ENCODE measurements around the gene ASS1.

Gene ASS1

GRCh38 chr9:130458027-130458803 lies 13.5 kb downstream of the ASS1 start:
- DNase-seq: no peak

- no peak for DNase-seq
These were observed 14.0 kb downstream of the ASS1 start for GRCh38 chr9:130458804-130459067.

- no peak for DNase-seq
These were observed 14.4 kb downstream of the ASS1 start for GRCh38 chr9:130459151-130459550.

GRCh38 chr9:130459941-130460669 lies 15.3 kb downstream of the ASS1 start:
- no peak for DNase-seq

DNA sequence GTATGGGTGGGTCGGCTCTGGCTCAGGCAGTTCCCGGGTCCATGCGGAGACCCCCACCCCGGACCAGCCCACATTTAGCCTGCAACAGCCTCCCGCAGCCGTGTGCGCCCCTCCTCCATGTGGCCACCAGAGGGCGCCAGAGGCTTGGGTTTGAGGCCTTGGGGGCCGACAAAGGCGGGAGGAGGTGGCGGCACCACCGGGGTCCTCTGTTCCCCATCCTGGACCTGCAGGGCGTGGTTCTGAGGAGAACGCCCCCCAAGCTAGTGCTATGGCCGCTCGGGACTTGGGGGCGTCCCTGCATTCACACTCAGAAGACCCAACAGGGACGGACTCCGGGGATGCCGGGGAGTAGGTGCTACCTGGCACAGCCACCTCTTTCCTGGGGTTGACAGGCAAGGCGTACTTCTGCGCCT lies 16.5 kb downstream of the ASS1 start:
- DNase-seq: peak; percentile 81

DNA sequence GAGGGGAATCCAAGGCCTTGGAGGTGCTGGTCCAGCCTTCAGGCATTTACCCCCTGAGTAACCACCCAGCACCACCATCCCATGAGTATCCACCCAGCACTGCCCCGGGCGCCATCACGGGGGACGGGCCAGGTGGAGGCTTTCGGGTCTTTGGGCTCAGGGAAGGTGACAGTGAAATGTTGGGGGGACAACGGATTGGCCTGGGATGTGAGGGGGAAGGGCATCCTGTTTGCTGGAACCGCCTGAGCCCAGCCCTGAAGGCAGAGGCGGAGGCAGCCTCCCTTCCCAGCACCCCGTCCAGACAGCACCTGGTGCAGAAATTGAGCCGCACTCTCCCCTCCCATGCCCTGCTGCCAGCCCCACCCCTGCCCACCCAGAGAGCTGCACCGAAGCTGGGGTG lies 17.0 kb downstream of the ASS1 start:
- DNase-seq: no peak

DNA sequence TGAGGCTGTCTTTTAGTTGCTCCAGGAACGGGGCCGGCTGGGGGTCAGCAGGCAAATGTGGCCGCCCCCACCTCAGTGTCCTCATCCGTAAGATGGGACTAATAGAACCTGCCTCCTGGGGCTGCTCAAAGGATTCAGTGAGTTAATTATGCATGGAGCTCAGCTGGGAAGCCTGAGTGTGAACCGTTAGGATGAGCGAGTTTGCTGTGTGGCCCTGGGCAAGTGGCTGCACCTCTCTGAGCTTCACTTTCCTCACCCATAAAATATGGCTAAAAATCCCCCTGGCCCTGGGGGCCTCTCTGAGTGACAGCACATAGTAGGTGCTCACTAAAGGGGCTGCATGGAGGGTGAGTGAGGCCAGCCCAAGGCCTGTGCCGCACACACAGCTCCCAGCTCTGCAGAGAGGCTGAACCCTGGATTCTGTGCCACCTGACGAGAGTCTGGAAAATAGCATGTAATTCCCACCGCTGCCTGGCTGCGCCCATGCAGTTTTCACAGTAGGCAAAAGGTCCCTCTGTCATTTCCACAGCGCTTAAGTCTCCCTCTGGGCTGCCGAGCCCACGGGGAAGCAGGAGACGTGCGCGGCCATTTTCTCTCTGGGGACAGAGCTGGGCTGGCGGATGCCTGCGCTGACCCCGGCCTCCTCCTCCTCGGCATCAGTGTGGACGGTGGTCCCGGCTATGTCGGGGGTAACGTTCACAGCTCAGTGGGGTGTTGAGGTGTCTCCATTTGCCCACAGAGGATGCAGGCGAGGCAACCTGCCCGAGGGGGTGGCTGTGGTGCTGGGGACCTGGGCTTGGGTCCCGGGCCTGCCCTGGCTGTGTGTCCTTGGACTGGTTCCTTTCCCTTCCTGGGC lies 18.2 kb downstream of the ASS1 start:
- no peak for DNase-seq

GRCh38 chr9:130463763-130464745 lies 19.3 kb downstream of the ASS1 start:
- no peak for DNase-seq

- no peak for DNase-seq
These were observed 20.8 kb downstream of the ASS1 start for GRCh38 chr9:130465383-130466096.

DNA sequence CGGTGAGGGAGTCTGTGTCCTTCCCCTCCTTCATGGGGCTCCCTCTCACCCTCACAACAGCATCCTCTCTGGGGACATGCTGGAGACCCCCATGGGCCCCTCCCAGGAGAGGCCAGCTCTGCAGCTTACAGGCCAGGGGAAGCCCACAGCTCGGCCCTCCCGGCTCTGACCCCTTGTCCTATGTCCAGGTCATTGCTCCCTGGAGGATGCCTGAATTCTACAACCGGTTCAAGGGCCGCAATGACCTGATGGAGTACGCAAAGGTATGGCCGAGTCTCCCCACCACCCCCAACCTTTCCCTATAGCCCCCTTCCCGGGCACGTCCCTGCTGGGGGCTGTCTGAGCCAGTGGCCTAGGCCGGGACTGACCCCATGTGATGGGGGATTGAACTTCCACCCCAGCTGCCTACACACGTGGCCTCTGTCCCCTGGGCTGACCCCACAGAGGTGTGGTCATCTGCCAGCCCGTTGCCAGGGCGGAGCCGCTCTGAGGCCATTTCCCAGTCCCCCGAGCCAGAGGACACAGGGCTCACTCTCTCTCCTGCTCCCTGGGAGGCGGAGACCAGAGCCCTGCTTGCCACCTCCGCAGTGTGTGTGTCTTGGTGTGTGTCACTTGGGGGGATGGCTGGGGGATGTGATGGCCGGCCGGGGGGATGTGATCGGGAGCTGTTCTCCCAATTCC lies 21.9 kb downstream of the ASS1 start:
- DNase-seq: no peak

GRCh38 chr9:130467316-130467715 lies 22.6 kb downstream of the ASS1 start:
- no peak for DNase-seq

DNA sequence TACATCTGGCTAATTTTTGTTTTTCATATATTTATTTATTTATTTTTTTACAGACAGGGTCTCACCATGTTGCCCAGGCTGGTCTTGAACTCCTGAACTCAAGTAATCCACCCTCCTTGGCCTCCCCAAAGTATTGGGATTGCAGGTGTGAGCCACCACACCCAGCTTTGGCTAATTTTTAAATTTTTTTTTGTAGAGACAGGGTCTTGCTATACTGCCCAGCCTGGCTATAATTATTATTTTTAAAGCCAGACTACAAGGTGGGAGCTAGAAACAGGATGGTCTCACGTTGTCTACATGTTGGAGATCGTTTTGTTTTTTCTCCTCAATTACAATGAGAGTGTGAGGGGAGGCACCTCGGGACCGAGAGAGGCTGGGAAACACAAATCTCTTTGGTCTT lies 23.8 kb downstream of the ASS1 start:
- DNase-seq: no peak

- no peak for DNase-seq
These were observed 25.5 kb downstream of the ASS1 start for GRCh38 chr9:130470269-130470668.

DNA sequence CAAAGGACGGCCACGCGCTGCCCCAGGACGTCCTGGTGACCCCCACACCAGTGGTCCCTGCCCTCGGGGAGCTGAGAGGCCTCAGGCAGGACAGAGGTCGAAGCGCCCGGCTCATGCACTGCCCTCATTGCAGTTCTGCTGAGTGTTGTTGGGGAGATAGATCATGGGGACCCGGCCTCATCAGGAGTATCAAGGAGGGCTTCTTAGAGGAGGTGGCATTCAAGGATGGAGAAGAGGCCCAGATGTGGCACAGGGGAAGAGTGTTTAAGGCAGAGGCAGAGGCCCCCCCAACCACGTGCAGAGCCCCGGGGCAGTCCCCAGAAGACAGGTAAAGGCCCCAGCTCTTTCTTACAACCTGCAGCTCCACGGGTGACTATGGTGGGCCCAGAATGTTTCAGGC lies 26.2 kb downstream of the ASS1 start:
- no peak for DNase-seq

GRCh38 chr9:130471411-130472183 lies 26.8 kb downstream of the ASS1 start:
- no peak for DNase-seq

GRCh38 chr9:130472184-130472705 lies 27.5 kb downstream of the ASS1 start:
- DNase-seq: no peak

GRCh38 chr9:130473009-130473408 lies 28.2 kb downstream of the ASS1 start:
- no peak for DNase-seq

DNA sequence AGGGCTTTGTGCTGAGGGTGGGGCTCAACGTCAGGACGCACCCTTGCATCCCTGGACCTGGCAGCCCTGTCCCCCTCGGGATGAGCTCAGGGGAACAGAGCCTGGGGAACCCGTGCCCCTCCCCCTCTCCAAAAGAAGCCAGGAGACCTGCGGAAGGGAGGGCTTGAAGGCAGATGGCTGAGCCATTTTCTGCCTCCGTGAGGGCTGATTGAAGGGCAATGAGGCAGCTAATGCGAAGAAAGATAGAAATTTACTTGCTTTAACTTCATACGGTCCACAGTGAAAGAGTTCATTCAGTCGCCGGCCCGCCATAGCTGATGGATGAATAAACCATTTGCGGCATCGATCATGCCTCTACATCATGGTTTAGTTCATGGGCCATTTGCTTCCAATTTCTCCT lies 28.8 kb downstream of the ASS1 start:
- no peak for DNase-seq

GRCh38 chr9:130474106-130474505 lies 29.3 kb downstream of the ASS1 start:
- no peak for DNase-seq

DNA sequence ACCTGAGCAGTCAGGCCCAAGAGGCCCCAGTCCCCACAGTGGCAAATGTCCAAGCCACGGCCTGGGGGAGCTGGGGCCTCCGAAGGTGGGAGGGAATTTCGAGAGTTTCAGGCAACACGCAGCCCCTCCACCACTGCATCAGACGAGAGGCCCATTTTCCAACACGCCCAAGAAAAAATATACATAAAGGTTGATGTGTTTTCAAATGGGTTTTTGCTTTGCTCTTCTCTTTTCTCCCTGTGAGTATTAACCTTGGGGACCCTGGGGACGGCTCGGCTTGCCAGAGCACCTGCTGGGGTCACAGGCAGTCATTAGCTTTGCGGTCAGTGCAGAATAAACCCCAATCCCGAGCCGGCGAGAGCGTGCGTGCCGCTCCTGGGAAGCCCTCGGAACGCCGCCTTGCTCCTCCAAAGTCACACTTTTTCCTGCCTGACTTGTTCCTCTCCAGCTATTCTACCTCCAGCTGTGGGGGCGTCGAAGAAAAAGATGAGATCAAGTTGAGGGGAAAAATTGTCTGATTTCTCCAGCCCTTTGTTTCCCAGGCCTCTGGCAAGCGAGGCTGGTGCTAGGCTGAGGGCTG lies 31.5 kb downstream of the ASS1 start:
- DNase-seq: no peak
